Lung (tissue), 12 donors: Measurements from ENCODE around the gene SDC1. TPM values are rescaled to one million over a fixed set of nuclear protein-coding genes. Genes with fewer than 3 reads are reported as not detected.
A peak's percentile ranks its signal among the peaks of the same experiment; 100 is the strongest.

ENCODE experiments used
- ATAC-seq: fragments of 200-7000 bp; cut with Tn5 transposase; one replicate; pipeline ENCODE4 v1.9.1; 2020; ENCODE audit warnings: moderate number of reproducible peaks; ENCODE audit not compliant: insufficient read depth, low FRiP score
- DNase-seq, 3 donors: peaks; one replicate each; pipeline ENCODE4 v3.0.0-alpha.2; 2013 to 2017
- H3K27ac ChIP-seq, 2 donors: one replicate each; pipeline ENCODE4 v1.5.1; 2013; ENCODE audit warnings: mild to moderate bottlenecking in 2 of 2, moderate library complexity in 2 of 2, control low read depth in 1 of 2, inconsistent platforms in 1 of 2, low read depth in 1 of 2, low read length in 1 of 2
- H3K27me3 ChIP-seq, 3 donors: one replicate each; pipeline ENCODE4 v1.5.1; 2013; ENCODE audit warnings: low read length in 2 of 3; ENCODE audit not compliant: control insufficient read depth in 3 of 3, insufficient read depth in 3 of 3
- H3K36me3 ChIP-seq, 4 donors: one replicate each; pipeline ENCODE4 v1.5.1; 2013; ENCODE audit warnings: low read length in 4 of 4, mild to moderate bottlenecking in 1 of 4, moderate library complexity in 1 of 4; ENCODE audit not compliant: control insufficient read depth in 4 of 4, insufficient read depth in 4 of 4
- H3K4me1 ChIP-seq, 5 donors: one replicate each; pipeline ENCODE4 v1.5.1; 2013; ENCODE audit warnings: low read length in 5 of 5, mild to moderate bottlenecking in 2 of 5, moderate library complexity in 1 of 5; ENCODE audit not compliant: control insufficient read depth in 5 of 5, insufficient read depth in 5 of 5
- H3K4me3 ChIP-seq: one replicate; pipeline ENCODE4 v1.5.1; 2013; ENCODE audit warnings: mild to moderate bottlenecking, control low read depth, moderate library complexity
- H3K9ac ChIP-seq, 2 donors: one replicate each; pipeline ENCODE4 v1.5.1; 2013; ENCODE audit warnings: low read length in 2 of 2, control low read depth in 1 of 2; ENCODE audit not compliant: insufficient read depth in 1 of 2
- H3K9me3 ChIP-seq, 4 donors: one replicate each; pipeline ENCODE4 v1.5.1; 2013; ENCODE audit warnings: low read length in 3 of 4, mild to moderate bottlenecking in 1 of 4, moderate library complexity in 1 of 4; ENCODE audit not compliant: control insufficient read depth in 4 of 4, insufficient read depth in 3 of 4
- WGBS, 2 donors: extraction: QIAGEN DNeasy Blood & Tissue Kit; methylation state at CpG; one replicate each; pipeline ENCODE4 v1.1.7; 2013; 5-methylcytosine and 5-hydroxymethylcytosine counted together
- polyA plus RNA-seq, 2 donors: library from polyadenylated mRNA; stranded (reverse); fragments of 200-250 nt; gene quantifications; one replicate each; pipeline ENCODE4 v1.2.1, GENCODE V29; 2013
- total RNA-seq, 2 donors: library from RNA; depleted of rRNA in 1 of 2; stranded (reverse); fragments of >200 nt in 1 of 2; gene quantifications; one replicate each; pipeline ENCODE4 v1.2.1, GENCODE V29; 2014 to 2021
- TF ChIP-seq, protein P1 (sequence below): IDR thresholded peaks from 2 replicates; pipeline ENCODE4 v1.5.1; 2012; ENCODE audit warnings: mild to moderate bottlenecking; ENCODE audit errors: control extremely low read depth, extremely low read depth
- donor health status: control.
- donor health status: control.
- donor health status: Bipolar disorder and iron deficiency.
- donor health status: healthy.
- donor health status: DM: yes; HTN: yes; CAD: no.

The SDC1 gene
- total and polyA plus RNA-seq, 4 donors: 94.1 to 234 (median 173) TPM

DNA sequence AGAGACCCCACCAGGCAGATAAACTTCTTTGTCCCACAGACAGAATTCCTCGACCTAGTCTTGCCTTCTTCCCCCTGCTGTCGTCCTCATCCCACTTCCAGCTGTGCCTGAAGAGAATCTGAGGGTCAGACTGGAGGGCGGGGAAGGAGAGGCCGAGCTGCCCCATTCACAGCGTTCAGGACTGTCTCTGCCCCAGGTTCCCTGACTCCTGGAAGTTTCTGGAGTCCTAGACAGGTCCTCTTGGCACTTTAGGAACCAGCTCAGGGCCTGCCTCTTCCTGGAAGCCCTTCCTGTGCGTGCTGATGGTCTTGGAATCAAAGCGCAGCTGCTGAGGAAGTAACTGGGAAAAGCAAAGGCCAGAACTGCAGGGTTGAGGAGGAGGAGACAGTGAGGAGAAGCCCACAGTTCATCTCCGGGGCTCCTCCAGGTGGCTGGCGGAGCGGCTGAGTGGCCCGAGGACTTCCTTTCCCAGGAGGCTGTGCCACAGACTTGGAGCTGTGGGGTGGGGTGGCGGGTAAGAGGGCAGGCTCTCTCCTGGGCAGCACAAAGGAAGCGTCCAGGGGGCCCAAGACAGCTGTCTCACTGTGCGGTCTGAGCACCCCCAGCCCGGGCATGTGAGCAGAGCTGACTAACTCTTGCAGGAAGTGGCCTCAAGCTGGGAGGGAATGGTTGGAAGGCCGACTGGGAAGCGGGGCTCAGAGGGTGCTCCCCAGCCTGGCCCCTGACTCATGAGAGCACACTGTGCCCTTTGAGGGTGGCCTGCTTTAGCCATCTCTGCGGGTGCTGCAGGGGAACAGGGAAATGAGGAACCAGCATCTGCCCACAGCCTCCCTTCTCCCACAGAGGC is 39.5 kb downstream of the SDC1 start:
- 57 to 59% methylated on average over 18 of the region's 18 CpGs for WGBS, 2 donors

DNA sequence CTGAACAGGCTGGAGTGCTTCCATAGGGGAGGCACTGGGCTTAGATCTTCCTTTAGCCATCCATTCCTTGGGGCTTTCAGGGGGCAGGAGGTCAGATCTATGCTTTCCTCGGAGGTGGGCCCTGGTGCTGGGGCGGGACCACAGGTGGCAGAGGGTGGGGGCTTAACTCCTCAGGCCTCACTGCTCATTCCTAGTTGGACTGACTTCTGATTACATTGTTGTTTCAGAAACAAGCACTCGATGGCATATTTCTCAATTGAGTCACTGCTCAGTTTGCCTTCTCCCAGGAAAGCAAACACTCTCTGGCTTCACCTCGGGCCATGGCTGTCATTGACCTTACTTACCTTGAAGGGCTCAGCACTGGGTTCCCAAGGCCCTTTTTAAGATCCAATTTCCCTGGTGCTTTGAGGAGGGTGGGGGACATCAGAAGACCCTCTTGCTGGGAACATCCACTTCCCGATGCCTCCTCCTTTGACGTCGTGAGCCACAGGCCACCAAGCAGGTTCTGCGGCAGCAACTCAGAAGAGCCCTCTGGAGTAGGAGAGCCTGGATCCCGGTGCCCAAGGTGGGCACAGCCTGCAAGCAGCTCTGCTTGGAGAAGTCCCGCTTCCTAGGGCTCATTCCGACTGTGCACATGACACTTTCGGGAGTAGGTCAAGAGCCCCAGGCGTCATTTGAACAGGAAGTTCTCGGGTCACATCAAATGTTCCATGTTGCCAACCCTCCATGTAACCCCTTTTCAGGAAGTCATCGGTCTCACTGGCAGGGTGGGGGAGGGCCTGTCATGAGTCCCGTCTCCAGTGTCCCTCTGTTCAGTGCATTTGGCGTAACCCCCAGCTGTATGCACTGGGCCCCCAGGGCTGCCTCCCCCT is 40.6 kb downstream of the SDC1 start:
- DNase-seq (peak; percentile 53 to 75 (median 56)), ATAC-seq (peak; percentile 20)
- 57 to 73% methylated on average over 17 of the region's 17 CpGs for WGBS, 2 donors
- Histone ChIP-seq H3K4me1 (peaks cover 0 to 44% (median 20%) of the 10 kb centered on the region in 5 donors), H3K4me3 (no peak overlapping the region), H3K9ac (no peak overlapping the region), H3K27ac (peak overlapping the region in 1 of 2 donors; percentile 89), H3K36me3 (no peaks in the 10 kb centered on the region), H3K9me3 (no peaks in the 10 kb centered on the region), H3K27me3 (no peaks in the 10 kb centered on the region)
- TF ChIP-seq, protein P1, sequence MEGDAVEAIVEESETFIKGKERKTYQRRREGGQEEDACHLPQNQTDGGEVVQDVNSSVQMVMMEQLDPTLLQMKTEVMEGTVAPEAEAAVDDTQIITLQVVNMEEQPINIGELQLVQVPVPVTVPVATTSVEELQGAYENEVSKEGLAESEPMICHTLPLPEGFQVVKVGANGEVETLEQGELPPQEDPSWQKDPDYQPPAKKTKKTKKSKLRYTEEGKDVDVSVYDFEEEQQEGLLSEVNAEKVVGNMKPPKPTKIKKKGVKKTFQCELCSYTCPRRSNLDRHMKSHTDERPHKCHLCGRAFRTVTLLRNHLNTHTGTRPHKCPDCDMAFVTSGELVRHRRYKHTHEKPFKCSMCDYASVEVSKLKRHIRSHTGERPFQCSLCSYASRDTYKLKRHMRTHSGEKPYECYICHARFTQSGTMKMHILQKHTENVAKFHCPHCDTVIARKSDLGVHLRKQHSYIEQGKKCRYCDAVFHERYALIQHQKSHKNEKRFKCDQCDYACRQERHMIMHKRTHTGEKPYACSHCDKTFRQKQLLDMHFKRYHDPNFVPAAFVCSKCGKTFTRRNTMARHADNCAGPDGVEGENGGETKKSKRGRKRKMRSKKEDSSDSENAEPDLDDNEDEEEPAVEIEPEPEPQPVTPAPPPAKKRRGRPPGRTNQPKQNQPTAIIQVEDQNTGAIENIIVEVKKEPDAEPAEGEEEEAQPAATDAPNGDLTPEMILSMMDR: no peak

More for the DNA sequence above, 39.5 kb downstream of the SDC1 start:
- Histone ChIP-seq H3K4me1 (peaks cover 0 to 37% (median 22%) of the 10 kb centered on the region in 5 donors), H3K9ac (no peak overlapping the region), H3K27ac (peak overlapping the region in 1 of 2 donors; percentile 89), H3K9me3 (no peaks in the 10 kb centered on the region), H3K36me3 (no peaks in the 10 kb centered on the region), H3K27me3 (no peaks in the 10 kb centered on the region), H3K4me3 (no peak overlapping the region)
- peak in 1 of 3 donors; percentile 50 for DNase-seq
- TF ChIP-seq, protein P1: no peak
- no peak for ATAC-seq

DNA sequence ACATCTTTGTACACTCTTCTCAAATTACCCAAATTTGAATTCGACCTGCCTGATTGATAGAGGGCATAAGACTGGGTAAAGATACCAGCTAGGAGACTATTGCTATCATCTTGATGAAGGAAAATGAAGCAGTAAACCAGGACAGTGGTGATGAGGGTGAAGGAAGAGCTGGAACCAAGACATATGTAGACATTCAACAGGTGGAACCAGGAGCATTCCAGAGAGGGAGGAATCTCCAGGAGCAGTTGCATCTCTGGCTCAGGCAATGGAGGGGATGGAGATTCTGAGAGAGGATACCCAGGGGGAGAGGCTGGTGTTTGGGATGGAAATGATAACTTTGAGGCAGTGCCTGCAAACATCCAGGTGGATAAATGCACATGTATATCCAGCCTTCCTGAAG is 41.6 kb downstream of the SDC1 start:
- ATAC-seq (no peak), DNase-seq (no peak)
- Histone ChIP-seq H3K27me3 (no peaks in the 10 kb centered on the region), H3K27ac (peak overlapping the region in 1 of 2 donors; percentile 59), H3K36me3 (no peaks in the 10 kb centered on the region), H3K4me3 (no peak overlapping the region), H3K4me1 (peaks cover 0 to 44% (median 20%) of the 10 kb centered on the region in 5 donors), H3K9ac (no peak overlapping the region), H3K9me3 (no peaks in the 10 kb centered on the region)
- TF ChIP-seq, protein P1: no peak
- WGBS, 2 donors: 66 to 78% methylated on average over 1 of the region's 1 CpG
